Rectal smooth muscle tissue (tissue), 1 donor: ENCODE results near the gene C1orf56.

Experiments
- H3K27ac ChIP-seq: one replicate; pipeline ENCODE4 v1.7.0; 2013; ENCODE audit warnings: low read depth, low read length, inconsistent platforms
- H3K27me3 ChIP-seq: one replicate; pipeline ENCODE4 v1.7.0; 2013; ENCODE audit warnings: low read length; ENCODE audit not compliant: control insufficient read depth, insufficient read depth
- H3K36me3 ChIP-seq: one replicate; pipeline ENCODE4 v1.7.0; 2013; ENCODE audit warnings: low read length; ENCODE audit not compliant: control insufficient read depth, insufficient read depth
- H3K4me1 ChIP-seq: one replicate; pipeline ENCODE4 v1.7.0; 2013; ENCODE audit warnings: low read length; ENCODE audit not compliant: control insufficient read depth, insufficient read depth
- H3K4me3 ChIP-seq: one replicate; pipeline ENCODE4 v1.7.0; 2013; ENCODE audit warnings: low read length
- H3K9ac ChIP-seq: one replicate; pipeline ENCODE4 v1.7.0; 2013; ENCODE audit warnings: low read length

C1orf56 gene

GRCh38 chr1:151047591-151047924 is at the start of gene C1orf56:
Gene C1orf56, plus strand, starts transcription at chr1:151047751. Its CDS starts 97 bp downstream, at chr1:151047848.
- Histone ChIP-seq H3K27me3 (no peaks in the 10 kb centered on the region), H3K27ac (peak within 1 kb of the TSS; percentile 91), H3K9ac (peak within 1 kb of the TSS; percentile 85), H3K4me3 (peak within 1 kb of the TSS; percentile 95), H3K36me3 (peaks cover 5% of the 10 kb centered on the region), H3K4me1 (peaks cover 6% of the 10 kb centered on the region)

- peaks cover 21% of the 10 kb centered on the region for H3K36me3 ChIP-seq
- no peaks in the 10 kb centered on the region for H3K4me1 ChIP-seq
- H3K9ac ChIP-seq = no peak overlapping the region
- no peak overlapping the region for H3K27ac ChIP-seq
- H3K4me3 ChIP-seq = no peak overlapping the region
- no peaks in the 10 kb centered on the region for H3K27me3 ChIP-seq
Measured at GRCh38 chr1:150997949-150998348, 49.6 kb upstream of the C1orf56 start.

GRCh38 chr1:150999051-150999674 is 48.4 kb upstream of the C1orf56 start:
- Histone ChIP-seq H3K4me1 (peaks cover 2% of the 10 kb centered on the region), H3K27me3 (no peaks in the 10 kb centered on the region), H3K36me3 (peaks cover 21% of the 10 kb centered on the region), H3K9ac (no peak overlapping the region), H3K27ac (no peak overlapping the region), H3K4me3 (no peak overlapping the region)

- Histone ChIP-seq H3K36me3 (peaks cover 21% of the 10 kb centered on the region), H3K9ac (no peak overlapping the region), H3K4me1 (peaks cover 3% of the 10 kb centered on the region)
Measured at GRCh38 chr1:150999926-151000325, 47.6 kb upstream of the C1orf56 start.

GRCh38 chr1:151000408-151000807 is 47.1 kb upstream of the C1orf56 start:
- Histone ChIP-seq H3K27ac (no peak overlapping the region), H3K9ac (no peak overlapping the region), H3K27me3 (no peaks in the 10 kb centered on the region), H3K36me3 (peaks cover 21% of the 10 kb centered on the region), H3K4me3 (no peak overlapping the region), H3K4me1 (peaks cover 3% of the 10 kb centered on the region)

More at GRCh38 chr1:150999926-151000325, 47.6 kb upstream of the C1orf56 start:
- H3K27ac ChIP-seq = no peak overlapping the region
- no peak overlapping the region for H3K4me3 ChIP-seq
- no peaks in the 10 kb centered on the region for H3K27me3 ChIP-seq

- H3K4me1 ChIP-seq = peaks cover 3% of the 10 kb centered on the region
- no peaks in the 10 kb centered on the region for H3K27me3 ChIP-seq
- no peak overlapping the region for H3K27ac ChIP-seq
- no peak overlapping the region for H3K4me3 ChIP-seq
- peaks cover 21% of the 10 kb centered on the region for H3K36me3 ChIP-seq
- H3K9ac ChIP-seq = no peak overlapping the region
Measured at GRCh38 chr1:151001602-151002001, 45.9 kb upstream of the C1orf56 start.

GRCh38 chr1:151002051-151002450 is 45.5 kb upstream of the C1orf56 start:
- Histone ChIP-seq H3K4me1 (peaks cover 6% of the 10 kb centered on the region), H3K27ac (no peak overlapping the region)

GRCh38 chr1:151002611-151003010 is 44.9 kb upstream of the C1orf56 start:
- Histone ChIP-seq H3K27me3 (no peaks in the 10 kb centered on the region), H3K9ac (no peak overlapping the region), H3K4me1 (peaks cover 12% of the 10 kb centered on the region), H3K36me3 (peaks cover 15% of the 10 kb centered on the region), H3K4me3 (no peak overlapping the region), H3K27ac (no peak overlapping the region)

More at GRCh38 chr1:151002051-151002450, 45.5 kb upstream of the C1orf56 start:
- peaks cover 21% of the 10 kb centered on the region for H3K36me3 ChIP-seq
- H3K4me3 ChIP-seq = no peak overlapping the region
- no peaks in the 10 kb centered on the region for H3K27me3 ChIP-seq
- H3K9ac ChIP-seq = no peak overlapping the region

- no peak overlapping the region for H3K9ac ChIP-seq
- H3K4me3 ChIP-seq = no peak overlapping the region
- no peak overlapping the region for H3K27ac ChIP-seq
- no peaks in the 10 kb centered on the region for H3K27me3 ChIP-seq
- peaks cover 13% of the 10 kb centered on the region for H3K36me3 ChIP-seq
- H3K4me1 ChIP-seq = peaks cover 16% of the 10 kb centered on the region
Measured at GRCh38 chr1:151003180-151003579, 44.4 kb upstream of the C1orf56 start.

- peaks cover 3% of the 10 kb centered on the region for H3K36me3 ChIP-seq
Measured at GRCh38 chr1:151005729-151006319, 41.7 kb upstream of the C1orf56 start.

GRCh38 chr1:151006327-151007052 is 41.1 kb upstream of the C1orf56 start, which contains the start of gene MINDY1:
Gene MINDY1, minus strand, starts transcription at chr1:151006902. Its CDS starts 4,285 bp downstream, at chr1:151002617.
- Histone ChIP-seq H3K36me3 (peaks cover 2% of the 10 kb centered on the region), H3K4me1 (peaks cover 16% of the 10 kb centered on the region), H3K9ac (peak within 1 kb of the TSS; percentile 52), H3K27me3 (no peaks in the 10 kb centered on the region), H3K4me3 (peak within 1 kb of the TSS; percentile 74), H3K27ac (peak within 1 kb of the TSS; percentile 83)

More at GRCh38 chr1:151005729-151006319, 41.7 kb upstream of the C1orf56 start:
- H3K4me3 ChIP-seq = peak overlapping the region; percentile 74
- peaks cover 16% of the 10 kb centered on the region for H3K4me1 ChIP-seq
- H3K27me3 ChIP-seq = no peaks in the 10 kb centered on the region
- H3K27ac ChIP-seq = peak overlapping the region; percentile 83
- peak overlapping the region; percentile 28 for H3K9ac ChIP-seq

- Histone ChIP-seq H3K27ac (peak overlapping the region; percentile 83), H3K9ac (peak overlapping the region; percentile 16), H3K4me3 (peak overlapping the region; percentile 64), H3K36me3 (no peaks in the 10 kb centered on the region), H3K27me3 (no peaks in the 10 kb centered on the region), H3K4me1 (peaks cover 16% of the 10 kb centered on the region)
Measured at GRCh38 chr1:151007853-151008243, 39.7 kb upstream of the C1orf56 start.
